ENCODE data around the gene TEX14.

TEX14 gene

GRCh38 chr17:58648236-58648635 lies 43.6 kb downstream of the TEX14 start:
- H3K4me3 ChIP-seq (ENCODE audit: low read depth, low read length), result no peak overlapping the region
- DNase-seq (ENCODE audit: low read depth), result no peak
- TF ChIP-seq CTCF (IDR thresholded peaks at IDR 0.05; ENCODE audit: control insufficient read depth, extremely low read depth, insufficient read depth), result no peak

- DNase-seq (ENCODE audit: low read depth), result no peak
- H3K4me3 ChIP-seq (ENCODE audit: low read depth, low read length), result no peak overlapping the region
- no peak for TF ChIP-seq CTCF (IDR thresholded peaks at IDR 0.05; ENCODE audit: control insufficient read depth, extremely low read depth, insufficient read depth)
Observed at GRCh38 chr17:58643147-58643546, 48.7 kb downstream of the TEX14 start.

GRCh38 chr17:58641887-58642311 lies 49.9 kb downstream of the TEX14 start:
- no peak for TF ChIP-seq CTCF (IDR thresholded peaks at IDR 0.05; ENCODE audit: control insufficient read depth, extremely low read depth, insufficient read depth)
- DNase-seq (ENCODE audit: low read depth), result no peak
- H3K4me3 ChIP-seq (ENCODE audit: low read depth, low read length), result no peak overlapping the region

GRCh38 chr17:58640202-58640601 lies 51.6 kb downstream of the TEX14 start:
- H3K4me3 ChIP-seq (ENCODE audit: low read depth, low read length), result no peak overlapping the region
- DNase-seq (ENCODE audit: low read depth), result no peak
- TF ChIP-seq CTCF (IDR thresholded peaks at IDR 0.05; ENCODE audit: control insufficient read depth, extremely low read depth, insufficient read depth), result no peak

- H3K4me3 ChIP-seq (ENCODE audit: low read depth, low read length), result no peak overlapping the region
- TF ChIP-seq CTCF (IDR thresholded peaks at IDR 0.05; ENCODE audit: control insufficient read depth, extremely low read depth, insufficient read depth), result no peak
- DNase-seq (ENCODE audit: low read depth), result no peak
Observed at GRCh38 chr17:58639681-58640080, 52.2 kb downstream of the TEX14 start.

- no peak for DNase-seq (ENCODE audit: low read depth)
- H3K4me3 ChIP-seq (ENCODE audit: low read depth, low read length), result no peak overlapping the region
- no peak for TF ChIP-seq CTCF (IDR thresholded peaks at IDR 0.05; ENCODE audit: control insufficient read depth, extremely low read depth, insufficient read depth)
Observed at GRCh38 chr17:58637011-58637570, 54.8 kb downstream of the TEX14 start.
